ENCODE data around the gene G6PD. TPM values are rescaled to one million over a fixed set of nuclear protein-coding genes. Genes with fewer than 3 reads are reported as not detected.

Gene G6PD
- total and polyA plus RNA-seq, 3 donors from 2014 or later: 206 to 419 (median 263) TPM

- H3K36me3 ChIP-seq (ENCODE audit: low read depth, missing control alignments): no peaks in the 10 kb centered on the region
- TF ChIP-seq POLR2A (IDR thresholded peaks at IDR 0.05) (no peak), CTCF (IDR thresholded peaks at IDR 0.05) (no peak)
- H3K27ac ChIP-seq: no peak overlapping the region
- peaks cover 14% of the 10 kb centered on the region for H3K4me1 ChIP-seq
- no peak overlapping the region for H3K4me3 ChIP-seq
- 60 to 87% methylated on average over 5 to 8 of the region's 8 CpGs for WGBS, 2 donors
- DNase-seq: no peak
- intact Hi-C loops (cut with DNase I; ENCODE audit: low total_unique reads): no loop called here
- H3K9me3 ChIP-seq: no peaks in the 10 kb centered on the region
- H3K27me3 ChIP-seq: no peaks in the 10 kb centered on the region
These were observed 7.6 kb downstream of the G6PD start for GRCh38 chrX:154539077-154539476.

- Histone ChIP-seq H3K27me3 (no peaks in the 10 kb centered on the region), H3K27ac (no peak overlapping the region), H3K36me3 (ENCODE audit: low read depth, missing control alignments) (no peaks in the 10 kb centered on the region), H3K4me3 (no peak overlapping the region), H3K9me3 (no peaks in the 10 kb centered on the region), H3K4me1 (no peaks in the 10 kb centered on the region)
- no peak for DNase-seq
- TF ChIP-seq CTCF (IDR thresholded peaks at IDR 0.05) (no peak), POLR2A (IDR thresholded peaks at IDR 0.05) (no peak)
- 65 to 80% methylated on average over 4 to 5 of the region's 9 CpGs for WGBS, 2 donors
- intact Hi-C loops (cut with DNase I; ENCODE audit: low total_unique reads): no loop called here
These were observed 10.8 kb downstream of the G6PD start for GRCh38 chrX:154535892-154536291.

GRCh38 chrX:154534526-154535322 lies 11.9 kb downstream of the G6PD start:
- no peaks in the 10 kb centered on the region for H3K9me3 ChIP-seq
- peak; percentile 85 for DNase-seq
- H3K36me3 ChIP-seq (ENCODE audit: low read depth, missing control alignments): no peaks in the 10 kb centered on the region
- no peak overlapping the region for H3K4me3 ChIP-seq
- TF ChIP-seq CTCF (IDR thresholded peaks at IDR 0.05) (peak; percentile 72 to 97 (median 96)), POLR2A (IDR thresholded peaks at IDR 0.05) (no peak)
- 34% methylated on average over 27 of the region's 34 CpGs; no CpG with 5 or more reads in 1 of the 2 donors for WGBS, 2 donors
- H3K4me1 ChIP-seq: no peaks in the 10 kb centered on the region
- intact Hi-C loops (cut with DNase I; ENCODE audit: low total_unique reads): no loop called here
- no peak overlapping the region for H3K27ac ChIP-seq
- H3K27me3 ChIP-seq: no peaks in the 10 kb centered on the region

GRCh38 chrX:154532690-154533089 lies 14.0 kb downstream of the G6PD start:
- no peak for DNase-seq
- Histone ChIP-seq H3K27ac (no peak overlapping the region), H3K36me3 (ENCODE audit: low read depth, missing control alignments) (no peaks in the 10 kb centered on the region), H3K27me3 (no peaks in the 10 kb centered on the region), H3K4me3 (no peak overlapping the region), H3K9me3 (no peaks in the 10 kb centered on the region), H3K4me1 (no peaks in the 10 kb centered on the region)
- no peak for TF ChIP-seq CTCF (IDR thresholded peaks at IDR 0.05)
- no peak for TF ChIP-seq POLR2A (IDR thresholded peaks at IDR 0.05)
- WGBS, 2 donors: 88% methylated on average over 14 of the region's 23 CpGs; no CpG with 5 or more reads in 1 of the 2 donors
- intact Hi-C loops (cut with DNase I; ENCODE audit: low total_unique reads): no loop called here

- WGBS, 2 donors: 83% methylated on average over 2 of the region's 16 CpGs; no CpG with 5 or more reads in 1 of the 2 donors
- H3K4me1 ChIP-seq: no peaks in the 10 kb centered on the region
- no peaks in the 10 kb centered on the region for H3K27me3 ChIP-seq
- intact Hi-C loops (cut with DNase I; ENCODE audit: low total_unique reads): no loop called here
- no peak for DNase-seq
- TF ChIP-seq POLR2A (IDR thresholded peaks at IDR 0.05): no peak
- TF ChIP-seq CTCF (IDR thresholded peaks at IDR 0.05): no peak
- no peaks in the 10 kb centered on the region for H3K9me3 ChIP-seq
- no peaks in the 10 kb centered on the region for H3K36me3 ChIP-seq (ENCODE audit: low read depth, missing control alignments)
- H3K27ac ChIP-seq: no peak overlapping the region
- no peak overlapping the region for H3K4me3 ChIP-seq
These were observed 15.0 kb downstream of the G6PD start for GRCh38 chrX:154531626-154532025.

Data from testis (tissue), 3 donors.